BE2C (cell line): ENCODE results near the gene CHIT1.
A peak's percentile ranks its signal among the peaks of the same experiment; 100 is the strongest.

ENCODE experiments used
- DNase-seq: peaks from one replicate; pipeline ENCODE4 v3.0.0-alpha.2; 2020
- H3K27me3 ChIP-seq: fragments of 250-450 bp; sonication (Bioruptor Pico); 2 replicates; pipeline ENCODE4 v1.5.1; 2020; ENCODE audit warnings: mild to moderate bottlenecking
- H3K36me3 ChIP-seq: fragments of 250-450 bp; sonication (Bioruptor Pico); 2 replicates; pipeline ENCODE4 v1.5.1; 2020; ENCODE audit warnings: mild to moderate bottlenecking
- H3K4me1 ChIP-seq: fragments of 250-450 bp; sonication (Bioruptor Pico); 2 replicates; pipeline ENCODE4 v1.5.1; 2020
- H3K4me3 ChIP-seq: 2 replicates; pipeline ENCODE4 v1.5.1; 2011; ENCODE audit warnings: low read depth, low read length
- H3K9me3 ChIP-seq: fragments of 250-450 bp; sonication (Bioruptor Pico); 2 replicates; pipeline ENCODE4 v1.5.1; 2020
- CTCF ChIP-seq: IDR thresholded peaks from 2 replicates; pipeline ENCODE4 v1.5.1; 2012; ENCODE audit warnings: mild to moderate bottlenecking, low read depth, low read length

CHIT1 gene

GRCh38 chr1:203216274-203217138, 13.0 kb downstream of the CHIT1 start:
- Histone ChIP-seq H3K4me3 (no peak overlapping the region), H3K36me3 (no peaks in the 10 kb centered on the region), H3K4me1 (no peaks in the 10 kb centered on the region), H3K9me3 (no peaks in the 10 kb centered on the region), H3K27me3 (no peaks in the 10 kb centered on the region)
- peak; percentile 67 for DNase-seq
- peak; percentile 79 for TF ChIP-seq CTCF

GRCh38 chr1:203215573-203215972, 13.9 kb downstream of the CHIT1 start:
- TF ChIP-seq CTCF, result no peak
- H3K27me3 ChIP-seq, result no peaks in the 10 kb centered on the region
- no peaks in the 10 kb centered on the region for H3K4me1 ChIP-seq
- H3K4me3 ChIP-seq, result no peak overlapping the region
- no peaks in the 10 kb centered on the region for H3K9me3 ChIP-seq
- H3K36me3 ChIP-seq, result no peaks in the 10 kb centered on the region
- no peak for DNase-seq

- Histone ChIP-seq H3K27me3 (no peaks in the 10 kb centered on the region), H3K36me3 (no peaks in the 10 kb centered on the region), H3K9me3 (no peaks in the 10 kb centered on the region), H3K4me1 (no peaks in the 10 kb centered on the region), H3K4me3 (no peak overlapping the region)
- no peak for TF ChIP-seq CTCF
- no peak for DNase-seq
Measured at GRCh38 chr1:203214871-203215270, 14.6 kb downstream of the CHIT1 start.

GRCh38 chr1:203213126-203213525, 16.3 kb downstream of the CHIT1 start:
- TF ChIP-seq CTCF, result no peak
- Histone ChIP-seq H3K9me3 (no peaks in the 10 kb centered on the region), H3K4me1 (no peaks in the 10 kb centered on the region), H3K36me3 (no peaks in the 10 kb centered on the region), H3K27me3 (no peaks in the 10 kb centered on the region), H3K4me3 (no peak overlapping the region)
- no peak for DNase-seq

GRCh38 chr1:203211812-203212211, 17.7 kb downstream of the CHIT1 start:
- Histone ChIP-seq H3K4me1 (no peaks in the 10 kb centered on the region), H3K9me3 (no peaks in the 10 kb centered on the region), H3K36me3 (no peaks in the 10 kb centered on the region), H3K27me3 (no peaks in the 10 kb centered on the region), H3K4me3 (no peak overlapping the region)
- no peak for DNase-seq
- TF ChIP-seq CTCF, result no peak

GRCh38 chr1:203210988-203211387, 18.5 kb downstream of the CHIT1 start:
- Histone ChIP-seq H3K36me3 (no peaks in the 10 kb centered on the region), H3K9me3 (no peaks in the 10 kb centered on the region), H3K27me3 (no peaks in the 10 kb centered on the region), H3K4me3 (no peak overlapping the region), H3K4me1 (no peaks in the 10 kb centered on the region)
- TF ChIP-seq CTCF, result no peak
- DNase-seq, result no peak
